GM21737 (cell line): ENCODE data around the gene PDE4D.

Experiments
- ATAC-seq: cut with Tn5 transposase; IDR thresholded peaks from one replicate; pipeline ENCODE4 v1.9.1; 2021; ENCODE audit warnings: mild to moderate bottlenecking, moderate library complexity; ENCODE audit not compliant: unreplicated experiment

The PDE4D gene

DNA sequence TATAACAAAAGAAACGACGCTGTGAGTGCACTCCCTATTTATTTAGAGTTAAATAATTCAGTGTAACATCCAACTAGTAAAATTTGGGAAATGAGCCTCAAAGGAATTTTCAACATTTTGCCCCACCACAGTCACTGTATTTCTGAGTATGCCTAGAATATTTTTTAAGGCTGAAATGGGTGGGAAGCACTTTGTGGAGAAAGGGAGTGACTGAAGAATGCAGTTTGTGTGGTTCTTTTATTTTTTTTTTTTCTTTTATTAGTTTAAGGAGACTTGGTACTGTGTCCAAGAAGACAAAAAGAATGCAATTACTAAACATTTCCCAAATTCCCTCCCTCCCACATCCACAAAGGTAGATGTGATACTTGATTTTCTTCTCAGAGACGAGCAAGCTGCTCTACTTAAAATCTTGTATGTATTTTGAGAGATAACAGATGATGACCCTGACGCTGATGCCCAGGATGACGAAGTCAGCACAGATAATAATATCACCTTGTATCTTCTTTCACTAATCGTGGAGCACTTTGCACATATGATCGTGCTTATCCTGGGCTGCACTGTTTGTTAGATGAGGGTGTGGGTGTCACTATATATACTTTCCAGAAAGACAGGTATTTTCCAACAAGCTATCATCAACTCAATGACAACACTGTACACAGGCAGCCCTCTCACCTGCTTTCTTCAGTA is 724.3 kb downstream of the PDE4D start:
- no peak for ATAC-seq

DNA sequence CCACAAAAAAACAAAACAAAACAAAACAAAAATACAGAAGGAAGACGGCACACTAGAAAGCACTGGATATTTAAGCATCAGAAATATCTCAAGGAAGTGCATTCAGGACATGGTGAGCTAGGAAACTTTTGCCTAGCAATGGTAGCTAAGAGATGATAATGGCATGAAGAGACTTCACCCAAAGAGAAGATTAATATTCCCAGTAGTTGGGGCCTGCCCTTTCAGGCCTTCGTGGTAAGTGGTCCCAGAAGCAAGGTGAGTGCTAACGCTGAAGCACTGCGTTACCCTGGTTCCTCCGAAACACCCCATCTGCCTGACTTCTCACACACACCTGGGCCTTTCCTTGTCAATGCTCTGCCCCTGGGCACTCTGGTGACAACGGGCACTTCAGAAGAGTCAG is 725.5 kb downstream of the PDE4D start:
- no peak for ATAC-seq

DNA sequence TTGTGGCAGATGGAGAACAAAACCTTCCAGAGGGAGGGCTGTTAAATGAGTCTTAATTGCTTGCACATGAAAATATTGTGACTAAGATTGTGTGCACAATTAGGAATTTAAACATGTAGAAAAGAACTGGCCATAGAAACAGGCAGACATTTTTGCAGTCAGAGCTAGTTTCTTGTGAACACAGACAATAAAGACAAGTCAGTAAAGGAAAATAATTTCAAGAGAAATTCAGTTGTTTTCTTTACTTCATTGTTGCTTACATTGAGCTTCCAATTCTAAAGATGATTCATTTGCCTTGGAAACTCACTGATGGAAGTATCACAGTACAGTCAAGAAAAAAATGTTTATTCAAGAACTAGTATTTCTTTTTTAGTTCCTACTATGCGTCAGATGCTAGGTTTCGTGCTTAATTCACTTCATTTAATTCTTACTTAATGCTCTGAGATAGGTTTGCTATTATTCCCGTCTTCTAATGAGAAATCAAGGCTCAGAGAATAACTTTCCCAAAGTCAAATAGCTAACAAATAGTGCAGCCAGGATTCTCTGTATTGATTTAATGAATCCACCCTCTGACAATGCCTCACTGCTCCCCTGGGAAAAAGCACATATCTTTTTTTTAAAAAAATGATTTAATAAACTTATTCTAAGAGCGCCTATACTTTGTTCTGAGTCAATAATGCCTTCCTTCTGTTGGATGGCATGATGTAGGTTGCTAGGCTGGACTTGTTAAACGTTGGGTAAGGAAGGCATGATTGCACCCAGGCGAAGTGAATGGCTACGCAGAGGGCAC is 729.3 kb downstream of the PDE4D start:
- no peak for ATAC-seq

DNA sequence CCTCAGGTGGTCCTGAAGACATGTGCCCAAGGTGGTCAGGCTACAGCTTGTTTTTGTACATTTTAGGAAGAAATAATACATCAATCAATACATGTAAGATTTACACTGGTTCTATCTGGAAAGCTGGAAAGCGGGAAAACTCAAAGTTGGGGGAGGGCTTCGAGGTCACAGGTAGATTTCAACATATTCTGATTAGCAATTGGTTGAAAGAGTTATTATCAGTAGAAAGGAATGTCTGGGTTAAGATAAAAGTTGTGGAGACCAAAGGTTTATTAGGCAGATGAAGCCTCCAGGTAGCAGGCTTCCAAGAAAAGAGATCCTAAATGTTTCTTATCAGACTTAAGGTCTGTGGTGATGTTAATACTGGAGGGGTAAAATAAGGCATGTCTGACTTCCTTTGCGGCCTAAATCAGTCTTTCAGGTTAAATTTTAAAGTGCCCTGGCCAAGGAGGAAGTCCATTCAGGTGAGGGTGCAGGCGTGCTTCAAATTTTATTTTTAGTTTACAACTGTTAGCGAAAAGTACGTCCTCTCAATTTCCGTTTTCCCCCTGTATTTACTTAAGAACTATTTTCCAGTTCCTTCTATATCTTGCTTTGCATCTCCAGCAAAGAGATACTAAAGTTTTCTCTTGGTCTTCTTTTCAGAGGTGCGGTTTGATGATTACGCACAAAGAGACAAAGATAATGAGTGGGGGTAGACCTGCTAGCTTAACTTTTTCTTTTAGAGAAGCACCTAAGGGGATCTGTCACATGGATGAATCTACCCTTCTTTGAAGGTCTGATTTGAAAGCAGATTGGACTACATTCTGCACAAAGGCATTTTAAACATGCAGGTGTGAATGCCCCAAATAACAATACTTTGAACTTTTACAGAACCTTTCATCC is 732.1 kb downstream of the PDE4D start:
- ATAC-seq = no peak

DNA sequence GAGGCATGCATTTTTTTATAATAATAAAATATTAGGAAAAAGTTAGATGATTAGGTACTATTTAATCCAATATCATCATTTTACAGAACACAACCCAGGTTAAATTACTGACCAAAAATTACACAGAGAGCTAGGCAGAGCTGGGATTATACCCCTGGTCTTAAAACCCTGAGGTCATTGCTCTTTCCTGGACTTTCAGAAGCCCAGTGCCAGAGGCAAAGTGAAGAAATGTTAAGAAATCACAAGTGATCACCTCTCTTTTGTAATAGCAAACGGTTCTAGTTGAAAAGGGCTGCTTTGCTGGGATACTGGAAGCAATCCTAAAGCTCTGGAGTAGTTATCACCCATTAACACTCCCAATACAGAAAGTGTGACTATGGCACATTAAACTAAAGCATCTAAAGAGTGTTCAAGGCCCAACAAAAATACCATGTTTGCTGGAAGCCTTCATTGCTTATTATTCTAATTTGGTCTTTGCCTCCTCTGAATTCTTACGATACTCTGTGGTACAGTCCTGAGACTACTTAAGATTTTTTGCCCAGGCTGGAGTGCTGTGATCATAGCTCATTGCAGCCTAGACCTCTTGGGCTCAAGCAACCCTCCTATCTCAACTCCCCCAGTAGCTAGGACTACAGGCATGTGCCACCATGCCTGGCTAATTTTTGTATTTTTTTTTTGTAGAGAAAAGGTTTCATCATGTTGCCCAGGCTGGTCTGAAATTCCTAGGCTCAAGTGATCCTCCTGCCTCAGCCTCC is 734.7 kb downstream of the PDE4D start:
- no peak for ATAC-seq

DNA sequence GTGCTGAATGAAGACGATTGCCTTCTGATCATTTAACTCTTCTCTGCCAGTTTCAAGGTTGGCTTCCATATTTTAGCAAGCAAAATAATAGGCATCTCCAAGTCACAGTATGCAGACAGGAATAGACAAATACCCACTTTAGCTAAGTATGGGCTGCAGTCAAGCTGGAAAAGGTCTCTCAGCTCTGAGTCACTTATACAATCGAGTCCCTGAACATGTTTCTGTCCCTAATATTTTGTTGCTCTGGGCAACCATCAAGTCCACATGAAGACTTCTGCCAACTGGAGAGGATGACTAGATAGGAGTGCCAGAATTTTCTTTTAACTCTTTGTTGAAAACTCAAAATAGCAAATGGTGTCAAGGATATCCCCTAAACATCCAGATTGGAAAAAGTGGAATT is 735.4 kb downstream of the PDE4D start:
- ATAC-seq = no peak

DNA sequence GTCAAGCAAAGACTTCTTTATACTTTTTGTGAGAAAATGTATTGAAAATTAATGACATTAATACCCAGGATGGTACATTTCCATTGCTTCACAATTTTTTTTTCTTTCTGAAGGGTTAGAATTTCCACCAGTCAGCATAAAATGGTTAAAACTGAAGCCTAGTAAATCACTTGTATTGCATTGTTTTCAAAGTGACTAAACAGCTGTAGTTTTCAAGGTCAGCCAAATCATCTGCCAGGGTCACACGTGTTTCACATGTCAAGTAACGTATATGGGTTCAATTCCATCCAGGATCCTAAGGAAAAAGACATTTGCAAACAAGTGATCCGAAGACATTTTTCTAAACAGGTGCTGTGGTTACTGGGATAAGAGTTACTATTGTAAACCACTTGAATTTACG is 736.5 kb downstream of the PDE4D start:
- no peak for ATAC-seq

DNA sequence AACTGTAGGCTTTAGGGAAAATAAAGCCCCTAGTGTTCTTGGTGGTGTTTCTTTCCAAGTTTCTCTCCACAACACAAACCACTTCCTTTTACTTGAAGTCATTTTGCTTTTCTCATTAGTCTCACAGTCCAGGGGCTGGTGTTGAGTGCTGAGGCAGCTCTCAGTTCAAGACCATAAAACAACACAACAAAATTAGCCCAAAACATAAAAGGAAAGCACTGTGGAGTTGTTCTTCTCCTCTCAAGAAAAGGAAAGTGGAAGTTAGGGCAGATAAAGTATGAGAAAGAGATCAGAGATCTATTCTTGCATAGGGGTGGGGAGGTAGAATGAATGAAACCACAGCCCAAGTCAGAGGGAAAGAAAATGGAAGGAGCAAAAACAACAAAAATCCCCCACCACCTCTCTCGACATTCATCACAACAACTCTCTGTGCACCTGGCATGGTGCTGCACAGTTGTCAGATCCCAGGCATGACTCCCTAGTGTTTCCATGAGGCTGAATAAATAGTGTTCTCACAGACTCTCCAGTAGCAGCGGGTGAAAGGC is 740.8 kb downstream of the PDE4D start:
- ATAC-seq = no peak

DNA sequence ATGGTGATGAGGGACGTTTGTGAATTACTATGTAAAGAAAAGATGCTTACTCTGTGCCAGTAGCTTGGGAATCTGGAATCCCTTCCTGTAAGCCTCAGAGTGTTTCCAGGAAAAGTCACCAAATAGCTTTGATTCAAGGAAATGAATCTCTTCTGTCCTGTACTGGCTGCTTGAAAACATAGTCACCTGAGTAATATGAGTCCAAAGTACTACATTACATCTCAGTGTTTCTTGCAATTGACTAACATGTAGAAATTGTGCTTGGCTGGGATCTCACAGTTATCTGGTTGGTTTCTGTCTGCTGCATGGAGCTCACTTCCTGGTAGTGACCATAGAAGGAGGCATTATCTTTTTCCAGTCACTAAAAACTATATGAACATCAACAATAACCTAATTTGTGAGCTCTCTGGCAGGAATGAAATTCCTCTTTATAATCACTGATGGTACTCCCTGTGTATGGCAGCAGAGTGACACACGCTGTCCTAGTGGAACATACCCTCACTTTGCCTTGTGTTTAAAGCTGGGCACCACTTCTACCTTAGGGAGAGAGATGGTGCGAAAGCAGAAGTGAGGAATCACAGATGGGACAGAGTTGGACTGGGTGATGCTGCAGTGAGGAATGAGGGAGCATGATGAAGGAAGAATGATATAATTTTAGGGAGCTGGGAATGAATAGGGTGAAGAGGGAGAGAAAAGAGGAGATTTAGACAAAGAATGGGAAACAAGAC is 742.2 kb downstream of the PDE4D start:
- ATAC-seq = no peak

DNA sequence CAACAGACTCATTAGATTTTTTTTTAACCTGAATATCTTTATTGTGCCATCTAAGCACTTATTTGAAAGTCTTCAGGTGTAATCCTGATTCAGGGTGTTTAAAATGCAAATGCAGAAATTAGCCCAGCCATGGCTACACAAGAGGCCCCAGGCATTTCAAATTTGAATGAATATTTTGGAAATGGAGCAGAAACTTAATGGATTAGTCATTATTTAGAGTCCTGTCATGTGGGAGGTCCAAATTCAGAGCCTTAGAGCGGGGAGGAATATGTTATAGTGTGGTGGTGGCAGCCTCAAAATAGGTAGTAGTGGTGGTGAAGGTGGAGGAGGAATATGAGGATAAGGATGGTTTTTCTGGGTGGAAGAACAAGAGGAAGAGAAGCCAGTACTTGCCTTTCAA is 743.7 kb downstream of the PDE4D start:
- ATAC-seq = no peak

DNA sequence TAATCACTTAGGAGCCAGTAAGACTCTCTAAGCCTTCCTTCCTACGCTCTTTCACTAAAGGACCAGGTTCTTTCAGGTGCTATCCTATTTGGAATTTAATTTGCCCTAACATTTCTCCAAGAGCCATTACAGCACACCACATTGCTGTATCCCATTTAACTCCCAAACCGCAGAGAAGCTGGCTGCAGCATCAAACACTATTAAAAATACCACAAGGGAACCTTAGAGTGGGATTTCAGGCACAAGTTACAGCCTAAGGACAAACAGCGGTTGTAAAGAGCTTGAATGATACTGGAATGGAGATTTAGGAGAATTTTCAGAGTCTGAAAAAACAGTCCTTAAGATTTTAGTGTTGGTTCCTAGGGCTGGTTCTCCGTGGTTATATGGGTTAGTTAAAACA is 744.3 kb downstream of the PDE4D start:
- no peak for ATAC-seq

DNA sequence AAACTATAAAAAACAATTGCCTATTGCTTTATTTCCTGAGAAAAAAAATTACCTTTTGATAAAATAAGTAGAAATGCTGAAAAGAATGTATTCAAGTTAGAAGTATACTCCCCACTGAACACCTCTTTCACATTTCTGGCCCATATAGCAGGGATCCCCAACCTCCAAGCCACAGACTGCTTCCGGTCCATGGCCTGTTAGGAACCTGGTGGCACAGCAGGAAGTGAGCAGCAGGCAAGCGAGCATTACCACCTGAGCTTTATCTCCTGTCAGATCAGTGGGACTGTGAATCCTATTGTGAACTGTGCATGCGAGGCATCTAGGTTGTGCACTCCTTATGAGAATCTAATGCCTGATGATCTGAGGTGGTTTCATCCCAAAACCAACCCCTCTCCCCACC is 746.8 kb downstream of the PDE4D start:
- ATAC-seq = no peak

DNA sequence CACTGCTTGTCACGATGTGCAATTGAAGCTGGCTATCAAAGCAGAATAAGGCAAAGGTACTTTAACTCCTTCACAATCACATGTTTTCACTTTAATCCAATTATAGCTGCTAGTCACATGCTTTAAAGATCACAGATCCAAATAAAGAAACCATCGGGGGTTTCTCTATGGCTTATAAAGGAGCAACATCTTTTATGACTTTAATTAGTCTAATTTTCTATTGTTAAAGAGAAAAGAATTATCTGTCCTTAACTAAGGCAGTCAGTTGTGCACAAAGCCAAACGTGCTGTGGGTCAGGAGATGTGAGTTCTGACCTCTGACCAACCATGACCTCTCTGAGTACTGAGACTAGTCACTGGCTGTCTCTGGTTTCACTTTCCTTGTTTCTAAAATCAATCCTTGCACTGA is 749.6 kb downstream of the PDE4D start:
- ATAC-seq = peak; percentile 96

DNA sequence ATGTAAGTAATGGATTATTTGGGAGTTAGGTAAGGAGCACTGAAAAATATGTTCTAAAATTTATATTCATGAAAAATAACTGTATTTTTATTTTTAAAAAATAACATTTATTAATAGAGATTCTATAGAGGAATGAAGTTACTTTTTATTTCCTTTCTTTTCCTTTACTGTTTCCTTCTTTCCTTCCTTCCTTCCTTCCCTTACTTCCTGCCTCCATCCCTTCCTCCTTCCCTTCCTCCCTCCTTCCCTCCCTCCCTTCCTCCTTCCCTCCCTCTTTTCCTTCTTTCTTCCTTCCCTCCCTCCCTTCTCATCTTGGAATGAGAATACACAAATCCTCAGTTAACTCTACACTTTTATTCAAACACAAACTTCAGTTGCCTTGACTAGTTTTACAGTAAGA is 750.6 kb downstream of the PDE4D start:
- ATAC-seq = no peak

DNA sequence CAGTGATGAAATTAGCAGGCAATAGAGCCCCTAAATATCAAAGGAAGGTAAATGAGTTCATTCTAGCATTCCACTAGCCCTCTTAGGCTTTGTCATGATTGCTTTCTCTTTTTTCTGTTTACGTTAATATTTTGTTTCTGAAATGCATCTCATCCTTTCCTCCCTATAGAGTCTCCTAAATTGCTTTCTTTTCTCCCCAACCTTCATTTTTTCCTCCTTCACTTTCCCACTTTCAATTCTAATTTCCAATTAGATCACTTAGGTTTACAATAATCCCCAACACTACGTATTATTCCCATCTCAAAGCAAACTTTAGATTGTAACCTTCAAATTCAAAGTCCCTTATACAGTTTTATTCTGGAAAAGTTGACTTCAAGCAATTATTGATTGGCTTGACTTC is 751.4 kb downstream of the PDE4D start:
- no peak for ATAC-seq

DNA sequence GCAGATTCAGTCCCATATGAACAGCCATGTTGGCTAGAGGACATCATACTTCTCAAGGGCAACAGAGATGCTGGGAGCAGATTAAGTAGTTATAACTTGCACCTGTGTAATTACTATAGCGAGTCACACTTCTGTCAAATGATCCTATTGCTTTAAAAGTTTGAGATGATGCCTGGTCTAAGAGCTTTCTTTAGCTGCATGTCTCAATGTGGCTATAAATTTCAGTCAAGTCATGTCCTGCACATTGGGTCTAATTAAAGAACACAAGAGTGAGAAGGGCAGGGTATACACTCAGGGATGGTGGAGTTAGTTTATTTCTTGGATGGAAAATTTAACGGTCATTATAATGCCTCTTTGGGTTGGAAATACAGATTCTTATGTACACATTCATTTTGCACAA is 753.4 kb downstream of the PDE4D start:
- ATAC-seq = no peak

DNA sequence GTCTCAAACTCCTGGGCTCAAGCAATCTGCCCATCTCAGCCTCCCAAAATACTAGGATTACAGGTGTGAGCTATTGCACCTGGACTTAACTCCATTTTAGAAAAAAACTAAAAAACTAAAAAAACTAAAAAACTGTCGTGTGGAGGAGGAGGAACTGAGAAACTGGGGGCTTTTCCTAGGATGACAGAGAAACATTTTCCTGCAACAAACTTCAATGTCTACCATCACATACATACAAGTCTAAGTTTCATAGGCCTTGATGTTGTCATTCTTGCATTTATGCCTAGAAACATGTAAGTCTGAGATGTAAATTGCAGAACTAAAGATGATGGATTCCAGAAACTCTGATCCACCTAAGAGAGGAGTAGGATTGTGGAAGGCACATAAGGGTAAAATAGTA is 753.8 kb downstream of the PDE4D start:
- no peak for ATAC-seq

DNA sequence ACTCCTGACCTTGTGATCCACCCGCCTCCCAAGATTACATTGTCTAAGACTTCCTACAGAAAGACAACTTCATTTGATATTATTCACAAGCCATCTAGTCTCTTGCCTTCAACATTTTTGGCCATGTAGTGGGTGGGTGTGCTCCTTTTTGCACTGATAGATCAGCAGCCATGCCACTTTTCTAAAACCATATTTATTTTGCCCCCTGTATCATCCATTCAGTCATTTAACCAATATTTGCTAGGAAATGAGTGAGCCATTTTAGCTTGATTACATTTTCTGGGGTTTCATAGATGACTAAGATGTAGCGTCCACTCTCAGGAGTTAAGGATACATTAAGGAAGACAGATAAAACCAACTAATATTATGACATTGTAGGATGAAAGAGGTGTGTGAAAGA is 755.0 kb downstream of the PDE4D start:
- no peak for ATAC-seq

DNA sequence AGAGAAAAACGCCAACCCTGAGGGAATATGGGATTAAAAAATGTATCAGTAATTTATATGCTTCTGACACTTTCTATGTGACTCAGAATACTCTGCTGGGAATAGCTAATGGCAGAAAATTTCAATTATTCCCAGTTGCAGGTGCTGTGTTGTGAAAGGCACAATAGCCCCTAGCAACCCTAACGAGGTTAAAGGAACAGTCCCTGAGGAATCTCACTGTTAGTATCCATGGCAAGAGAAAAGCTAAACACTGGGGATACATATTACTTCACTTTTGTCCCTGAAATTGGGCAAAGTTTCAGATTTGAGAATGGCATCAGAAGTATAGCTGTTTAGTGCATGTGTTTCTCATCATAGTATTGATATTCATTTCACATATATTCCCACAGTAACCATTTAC is 755.7 kb downstream of the PDE4D start:
- no peak for ATAC-seq

DNA sequence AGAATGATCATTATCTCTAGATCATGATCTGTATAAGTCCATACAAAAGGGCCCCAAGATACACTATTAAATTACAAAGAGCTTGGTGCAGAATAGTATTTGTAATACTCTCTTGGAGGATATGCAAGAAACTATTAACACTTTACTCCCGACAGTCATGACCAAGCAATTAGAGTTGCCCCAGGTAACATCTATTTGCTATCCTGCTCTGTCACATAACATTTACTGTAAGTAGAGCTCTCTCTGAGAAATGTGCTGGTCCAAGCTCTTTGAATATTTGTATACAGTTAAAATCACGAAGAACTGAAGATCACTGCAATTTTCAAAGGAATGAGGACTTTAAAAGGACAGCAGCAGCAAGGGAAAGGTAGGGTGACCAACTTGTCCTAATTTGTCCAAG is 757.0 kb downstream of the PDE4D start:
- no peak for ATAC-seq
